Measurements from ENCODE around the gene GPR85.
"Not testable (repeated sequence)": the region's sequence is repeated elsewhere in the genome, so short reads cannot be mapped to it uniquely, and the experiment has no call there.

GPR85 gene, protein sequence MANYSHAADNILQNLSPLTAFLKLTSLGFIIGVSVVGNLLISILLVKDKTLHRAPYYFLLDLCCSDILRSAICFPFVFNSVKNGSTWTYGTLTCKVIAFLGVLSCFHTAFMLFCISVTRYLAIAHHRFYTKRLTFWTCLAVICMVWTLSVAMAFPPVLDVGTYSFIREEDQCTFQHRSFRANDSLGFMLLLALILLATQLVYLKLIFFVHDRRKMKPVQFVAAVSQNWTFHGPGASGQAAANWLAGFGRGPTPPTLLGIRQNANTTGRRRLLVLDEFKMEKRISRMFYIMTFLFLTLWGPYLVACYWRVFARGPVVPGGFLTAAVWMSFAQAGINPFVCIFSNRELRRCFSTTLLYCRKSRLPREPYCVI

DNA sequence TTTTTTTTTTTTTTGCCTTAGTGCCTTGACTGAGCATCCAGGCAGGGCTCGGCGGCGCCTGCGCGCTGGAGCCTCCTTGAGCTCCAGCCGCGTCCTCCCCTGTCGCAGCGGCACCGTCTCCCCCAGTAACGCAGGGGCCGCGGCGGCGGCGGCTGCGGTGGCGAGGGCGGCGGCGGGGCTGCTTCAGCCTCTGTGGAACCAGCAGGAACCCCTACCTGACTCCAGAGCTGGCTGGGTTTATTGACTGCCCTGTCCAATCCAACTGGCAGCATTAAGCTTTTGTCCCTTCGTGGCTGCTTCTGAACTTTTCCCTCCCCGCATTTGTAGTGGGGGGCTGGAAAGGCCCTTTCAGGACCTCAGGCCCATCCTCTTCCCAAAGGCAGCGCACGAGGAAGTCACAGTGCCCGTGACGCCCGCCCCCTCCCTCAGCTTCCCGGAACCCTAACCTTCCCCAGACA is at the start of gene GPR85:
Gene GPR85, minus strand, starts transcription at position 397 of the 458 bp plus-strand sequence. CDS start 2,106 bp downstream, outside the sequence.
- peak in 2 of 3 donors; percentile 2 to 17 for DNase-seq (ENCODE audit: low read depth in 3 of 3)

DNA sequence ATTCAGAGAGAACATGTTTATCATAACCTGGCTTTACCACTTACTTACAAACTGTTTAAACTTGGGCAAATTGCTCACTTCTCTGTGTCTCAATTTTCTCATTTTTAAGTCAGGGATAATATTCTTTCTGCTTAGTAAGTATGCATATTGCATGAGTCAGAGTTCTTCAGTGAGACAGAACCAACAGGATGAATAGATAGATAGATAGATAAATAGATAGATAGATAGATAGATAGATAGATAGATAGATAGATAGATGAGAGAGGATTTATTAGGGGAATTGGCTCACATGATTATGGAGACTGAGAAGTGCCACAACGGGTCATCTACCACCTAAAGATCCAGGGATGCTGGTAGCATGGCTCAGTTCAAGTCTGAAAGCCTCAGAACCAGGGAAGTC is 47.4 kb upstream of the GPR85 start:
- no peak for DNase-seq (ENCODE audit: low read depth in 3 of 3)

DNA sequence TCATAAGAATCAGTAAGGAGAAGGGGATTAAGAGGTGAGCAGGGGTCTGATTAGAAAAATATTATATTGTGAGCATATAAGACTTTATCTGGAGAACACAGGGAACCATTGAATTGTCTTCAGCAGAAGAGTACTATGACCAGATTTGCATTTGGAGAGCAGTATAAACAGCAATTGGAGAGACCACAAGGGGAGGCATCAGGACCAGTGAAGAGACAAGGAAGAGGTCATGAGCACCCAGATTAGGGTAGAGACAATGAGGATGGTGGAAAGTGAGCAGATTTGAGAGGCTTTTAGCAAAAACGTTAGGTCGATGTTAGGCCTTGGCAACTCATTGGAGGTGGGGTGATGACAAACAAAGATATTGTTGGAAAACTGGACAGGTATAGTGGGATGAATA is 44.7 kb upstream of the GPR85 start:
- DNase-seq (ENCODE audit: low read depth in 3 of 3): no peak

DNA sequence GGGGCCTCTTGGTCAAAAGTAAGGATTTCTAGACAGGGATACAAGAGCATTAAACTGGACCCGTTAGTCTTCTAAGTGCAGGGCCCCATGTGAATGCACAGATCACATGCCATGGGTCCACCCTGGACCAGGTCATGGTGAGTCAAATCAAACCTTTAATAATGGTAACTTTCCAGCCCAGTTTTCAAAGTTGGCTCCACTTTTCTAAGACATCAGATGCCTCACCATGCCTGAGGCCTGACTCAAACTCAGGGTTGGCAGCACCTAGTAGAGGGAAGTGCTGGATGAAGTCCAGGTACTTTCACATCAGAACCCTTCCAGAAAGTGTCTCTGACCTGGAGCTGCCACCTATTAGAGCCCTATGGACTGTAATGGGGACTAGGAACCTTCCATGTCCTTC is 41.4 kb upstream of the GPR85 start:
- DNase-seq (ENCODE audit: low read depth in 3 of 3): no peak

DNA sequence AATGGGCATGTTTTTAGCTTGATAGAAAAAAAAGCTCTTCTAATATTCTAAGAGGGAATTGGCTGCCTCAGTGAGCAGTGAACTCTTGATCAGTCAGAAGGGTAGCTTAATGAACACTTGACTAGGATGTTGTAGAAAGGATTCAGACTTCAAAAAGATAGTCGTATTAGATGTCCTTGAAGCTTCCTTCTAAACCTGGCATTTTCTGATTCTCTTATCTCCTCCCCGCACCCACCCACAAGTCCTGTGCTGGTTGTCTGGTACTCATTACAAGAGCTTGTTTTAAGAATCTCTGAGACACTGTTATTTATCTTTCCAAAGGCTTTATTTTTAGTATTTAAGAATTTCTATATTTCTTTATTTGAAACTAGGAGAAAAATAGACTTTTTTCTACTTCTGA is 39.1 kb upstream of the GPR85 start:
- DNase-seq (ENCODE audit: low read depth in 3 of 3): no peak

DNA sequence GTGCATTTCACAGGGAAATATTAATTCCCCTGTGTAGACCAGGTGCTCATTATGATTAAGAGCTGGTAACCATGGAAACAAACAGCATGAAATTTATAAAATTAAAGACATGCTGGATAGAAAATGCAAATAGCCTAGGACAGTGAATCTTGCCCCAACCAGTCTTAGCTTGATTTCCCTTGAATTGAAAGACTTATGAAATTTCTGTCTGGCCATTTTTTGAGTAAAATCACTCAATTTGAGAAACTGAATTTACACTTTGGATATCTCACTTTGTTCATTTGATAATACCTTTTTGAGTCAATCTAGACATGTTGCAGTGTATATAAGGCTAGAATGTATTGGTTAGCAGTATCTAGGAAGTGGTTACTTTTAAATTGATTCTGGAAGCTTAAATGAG is 36.1 kb upstream of the GPR85 start:
- DNase-seq (ENCODE audit: low read depth in 3 of 3): no peak

DNA sequence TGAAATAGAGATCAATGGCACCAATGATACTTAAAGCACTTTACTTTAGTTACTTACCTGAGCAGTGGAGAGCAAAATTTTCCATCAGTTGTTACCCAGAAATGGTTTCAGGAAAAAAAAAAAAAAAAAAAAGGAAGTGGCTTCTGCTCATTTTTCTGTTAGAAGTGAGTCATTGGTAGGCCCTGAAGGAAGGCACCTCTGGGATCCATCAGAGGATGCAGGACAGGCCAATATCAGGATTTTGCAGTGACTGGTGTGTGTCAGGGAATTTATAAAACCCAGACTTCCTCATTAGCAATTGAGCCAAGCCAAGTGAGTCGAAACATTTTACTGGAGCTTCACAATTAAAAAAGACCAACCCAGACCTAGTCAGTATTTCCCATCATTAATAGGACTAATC is 34.0 kb upstream of the GPR85 start:
- DNase-seq (ENCODE audit: low read depth in 3 of 3): no peak

DNA sequence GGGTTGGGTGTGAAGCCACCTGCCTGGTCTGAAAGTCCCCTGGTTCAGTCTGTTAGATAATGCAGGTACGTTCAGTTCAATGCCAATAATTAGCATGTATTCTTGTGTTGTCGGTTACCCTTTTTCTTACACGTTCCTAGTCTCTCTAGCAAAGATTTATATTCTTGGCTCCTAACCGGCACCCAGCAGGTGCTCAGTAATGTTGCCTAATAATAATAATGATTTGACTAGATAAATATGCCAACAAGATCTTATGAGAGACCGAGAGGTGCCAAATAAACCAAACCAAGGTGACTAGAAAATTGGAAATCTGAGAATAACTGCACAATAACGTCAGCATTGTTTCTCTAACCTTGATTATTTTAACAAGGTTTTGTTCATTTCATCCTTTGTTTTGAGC is 32.8 kb upstream of the GPR85 start:
- DNase-seq (ENCODE audit: low read depth in 3 of 3): no peak

DNA sequence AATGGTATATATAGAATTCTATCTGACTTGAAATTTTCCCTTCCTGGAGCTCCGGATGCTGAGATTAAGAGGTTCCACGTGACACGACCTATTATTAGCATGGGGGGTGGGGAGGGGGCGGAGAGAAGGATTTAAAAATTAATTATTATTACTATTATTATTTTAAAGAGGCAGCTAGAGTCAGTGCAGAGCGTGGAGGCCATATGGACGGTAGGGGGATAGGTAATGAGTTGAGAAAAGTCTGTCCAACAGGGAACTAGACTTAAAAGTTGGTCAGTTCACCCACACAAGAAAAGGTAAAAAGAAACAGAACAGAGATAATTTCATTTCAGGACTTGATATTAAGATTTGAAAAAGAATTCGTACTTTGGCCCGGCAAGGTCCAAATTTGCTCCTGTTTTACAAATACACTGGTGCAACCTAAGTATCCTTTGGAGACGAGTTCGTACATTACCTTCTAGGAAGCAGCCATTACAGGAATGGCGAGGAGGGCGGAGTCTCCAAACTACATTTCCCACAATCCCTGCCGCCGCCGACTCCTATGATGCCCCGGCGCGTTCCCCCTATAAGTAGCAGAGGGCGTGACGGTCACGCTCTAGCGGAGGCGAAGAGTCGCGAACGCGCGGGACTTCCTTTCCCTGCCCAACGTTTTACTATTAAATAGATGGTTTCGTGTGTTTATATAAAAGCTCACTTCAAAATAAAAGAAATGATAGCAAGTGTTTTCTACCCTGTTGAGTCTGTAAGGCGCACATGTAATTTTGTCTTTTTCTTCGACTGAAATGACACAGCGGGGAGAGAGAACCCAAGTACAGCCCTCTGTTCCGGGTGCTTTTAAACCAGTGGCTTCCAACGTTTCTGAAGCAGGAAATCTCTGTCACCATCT is 31.7 kb upstream of the GPR85 start, which contains the start of gene SMIM30:
Gene SMIM30, minus strand, starts transcription at position 481 of the 886 bp plus-strand sequence. CDS start 976 bp downstream, outside the sequence.
- DNase-seq (ENCODE audit: low read depth in 3 of 3): peak; percentile 78 to 80 (median 78)

DNA sequence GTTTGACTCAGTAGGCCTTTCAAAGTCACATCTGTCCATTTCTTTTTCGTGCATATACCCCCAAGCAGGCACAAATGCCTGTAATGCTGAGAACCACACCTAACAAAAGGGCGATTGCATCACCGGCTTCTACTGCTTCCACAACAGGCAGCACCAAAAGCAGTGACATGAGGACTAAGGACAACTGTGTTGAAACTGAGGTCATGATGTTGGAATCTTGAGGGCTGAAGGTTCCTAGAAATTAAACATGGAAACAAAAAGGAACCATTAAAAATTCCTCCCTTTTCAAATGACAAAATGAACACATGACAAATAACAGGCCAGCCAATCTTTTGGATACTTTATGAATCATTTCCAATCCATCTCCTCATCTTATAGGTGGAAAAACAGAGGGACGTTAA is 30.7 kb upstream of the GPR85 start:
- not testable (repeated sequence) for DNase-seq (ENCODE audit: low read depth in 3 of 3)

DNA sequence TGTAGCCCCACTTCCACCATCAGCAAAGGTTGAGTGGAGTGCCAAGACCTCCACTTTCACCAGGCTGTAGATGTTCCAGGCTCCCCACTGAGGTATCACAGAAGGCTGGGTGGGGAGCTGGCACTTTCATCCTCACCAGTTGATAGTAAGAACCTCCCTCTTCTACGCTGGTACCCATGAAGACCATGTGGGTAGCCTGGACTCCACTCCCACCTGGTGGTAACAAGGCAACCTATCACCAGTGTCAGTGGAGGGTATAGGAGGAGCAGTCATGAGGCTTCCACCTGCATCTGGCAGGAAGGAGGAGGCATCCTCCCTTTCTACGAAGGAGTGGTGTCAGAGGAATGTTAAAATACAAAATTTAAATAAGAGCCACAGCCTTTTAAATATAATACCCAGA is 27.3 kb upstream of the GPR85 start:
- DNase-seq (ENCODE audit: low read depth in 3 of 3): no peak

DNA sequence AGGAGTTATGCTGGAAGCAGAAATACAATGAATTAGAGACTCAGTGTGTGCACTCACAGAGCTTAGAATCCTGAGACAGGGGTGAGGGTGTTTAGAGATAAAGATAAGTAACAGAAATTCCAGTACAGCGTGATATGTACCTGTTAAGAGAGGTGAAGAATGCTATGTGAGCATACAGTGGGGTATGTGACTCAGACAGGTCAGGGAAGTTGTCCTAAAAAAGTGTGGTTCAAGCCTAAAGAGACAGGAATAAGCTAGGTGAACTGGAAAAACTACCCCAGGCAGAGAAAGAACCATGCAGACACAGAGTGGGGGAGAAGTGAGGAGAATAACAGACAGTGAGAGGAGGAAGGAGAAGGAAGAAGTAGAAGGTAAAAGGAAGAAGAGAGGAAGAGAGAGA is 23.1 kb upstream of the GPR85 start:
- no peak for DNase-seq (ENCODE audit: low read depth in 3 of 3)

DNA sequence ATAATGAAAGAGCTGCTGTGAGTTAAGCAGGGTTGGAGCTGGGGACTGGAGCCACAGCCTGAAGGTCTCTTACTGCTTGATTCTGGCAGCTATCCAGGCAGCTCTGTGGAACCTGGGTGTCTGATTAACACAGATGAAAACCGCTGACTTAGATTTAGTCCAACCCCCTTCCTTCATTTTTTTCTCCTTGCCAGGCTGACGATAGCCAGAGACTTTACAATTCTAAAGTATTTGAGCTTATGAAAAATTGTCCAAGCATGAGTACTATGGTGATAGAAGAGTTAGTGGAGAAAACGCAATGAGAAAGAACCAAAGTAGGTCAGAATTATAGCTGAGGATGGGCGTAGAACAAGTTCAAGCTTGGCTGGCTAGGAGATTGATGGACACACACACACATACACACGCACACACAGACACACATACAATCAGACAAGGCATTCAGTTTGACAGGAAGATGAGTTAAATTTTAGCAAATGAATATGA is 13.5 kb upstream of the GPR85 start:
- no peak for DNase-seq (ENCODE audit: low read depth in 3 of 3)

DNA sequence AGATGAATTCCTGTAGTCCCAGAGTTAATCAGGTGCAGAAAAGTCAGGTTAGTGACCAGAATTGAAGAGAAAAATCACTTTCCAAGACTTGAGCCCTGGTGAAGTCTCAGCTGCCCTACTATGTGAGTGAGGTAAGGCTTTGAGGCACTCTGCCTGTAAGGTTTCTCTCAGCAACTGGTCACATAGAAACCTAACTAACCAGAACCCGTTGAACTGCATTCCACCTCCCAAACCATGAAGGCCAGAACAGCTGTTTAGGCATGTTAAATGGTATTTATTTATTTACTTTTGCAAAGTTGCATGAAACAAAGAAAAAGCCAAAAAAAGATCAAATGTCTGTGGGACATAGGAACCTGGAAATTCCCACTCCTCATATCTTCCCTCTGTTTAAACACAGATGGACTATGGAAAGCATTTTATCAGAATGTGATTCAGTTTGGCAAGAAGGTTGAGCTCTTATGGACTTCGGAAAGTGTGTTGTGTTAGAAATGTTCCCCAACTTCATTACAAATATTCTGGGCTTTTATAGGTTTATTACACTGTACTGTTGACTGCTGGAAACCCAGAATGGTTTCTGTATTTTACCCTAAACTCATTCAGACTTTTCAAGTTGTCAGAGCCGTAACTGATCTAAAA is 12.8 kb upstream of the GPR85 start:
- DNase-seq (ENCODE audit: low read depth in 3 of 3): no peak

DNA sequence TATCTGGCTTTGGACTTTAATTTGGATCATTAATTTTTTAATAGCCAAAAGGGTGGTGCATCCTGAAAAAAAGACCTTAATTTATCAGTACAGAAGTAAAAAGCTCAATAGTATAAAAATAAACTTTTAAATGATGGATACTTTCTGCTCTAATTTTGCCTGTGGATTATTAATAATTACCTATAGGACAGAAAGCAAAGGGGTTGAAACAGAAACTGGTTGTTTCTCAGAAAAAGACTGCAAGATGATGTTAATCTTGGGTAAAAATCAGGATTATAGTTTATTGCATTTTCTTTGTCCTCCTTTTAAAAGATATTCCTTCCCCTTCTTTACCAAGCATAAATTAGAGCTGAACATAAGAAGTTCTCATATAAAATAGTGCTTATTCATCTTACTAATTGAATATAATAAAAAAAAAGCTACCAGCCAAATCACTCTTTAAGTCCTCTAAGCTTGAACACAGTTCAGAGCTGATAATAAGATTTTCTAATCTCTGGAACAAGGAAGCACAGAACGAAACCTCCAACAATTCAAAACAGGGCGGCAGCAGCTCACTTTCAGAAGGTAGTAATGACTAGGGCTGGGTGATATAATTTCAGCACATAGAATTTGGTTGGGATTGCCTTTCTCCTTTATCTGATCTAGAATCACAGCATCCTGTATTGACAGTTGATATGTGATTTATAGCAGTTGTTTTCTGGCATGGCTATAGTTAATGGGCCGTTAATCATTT is 8.1 kb upstream of the GPR85 start:
- DNase-seq (ENCODE audit: low read depth in 3 of 3): no peak

DNA sequence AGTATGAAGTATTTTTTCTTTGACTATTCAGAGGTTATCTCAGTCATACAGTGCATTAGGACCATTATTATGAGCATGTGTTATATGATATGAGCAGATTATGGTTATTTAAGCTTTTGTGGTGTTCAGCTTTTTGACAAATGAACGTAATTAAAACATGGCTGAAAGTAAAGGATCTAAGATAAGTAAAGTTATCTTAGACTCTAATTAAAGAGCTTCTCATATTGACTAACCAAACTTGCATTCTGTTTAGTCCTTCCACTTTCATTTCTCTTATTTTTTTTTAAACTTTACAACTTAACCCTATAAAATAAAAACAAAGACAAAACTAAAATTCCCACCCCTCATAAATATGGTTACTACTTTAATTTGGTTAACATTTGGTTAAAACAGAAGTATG is 6.9 kb upstream of the GPR85 start:
- DNase-seq (ENCODE audit: low read depth in 3 of 3): no peak

DNA sequence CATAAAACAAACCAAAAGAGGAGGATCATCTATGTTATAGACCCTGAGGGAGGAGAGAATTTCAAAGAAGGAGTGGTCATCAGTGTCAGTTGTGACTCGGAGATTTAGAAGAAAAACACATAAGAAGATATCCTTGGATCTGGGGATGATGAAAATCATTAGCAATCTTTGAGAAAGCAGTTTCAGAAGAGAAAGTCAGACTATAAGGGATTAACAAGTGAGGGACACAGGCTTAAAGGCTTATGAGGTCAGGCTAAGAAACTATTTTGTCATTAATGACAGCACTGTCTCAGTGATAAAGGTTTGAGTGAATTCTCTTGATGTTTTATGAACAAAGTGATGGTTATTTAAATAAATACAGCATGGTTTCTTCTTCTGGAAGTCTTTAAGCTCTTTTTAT is 6.1 kb upstream of the GPR85 start:
- DNase-seq (ENCODE audit: low read depth in 3 of 3): no peak

DNA sequence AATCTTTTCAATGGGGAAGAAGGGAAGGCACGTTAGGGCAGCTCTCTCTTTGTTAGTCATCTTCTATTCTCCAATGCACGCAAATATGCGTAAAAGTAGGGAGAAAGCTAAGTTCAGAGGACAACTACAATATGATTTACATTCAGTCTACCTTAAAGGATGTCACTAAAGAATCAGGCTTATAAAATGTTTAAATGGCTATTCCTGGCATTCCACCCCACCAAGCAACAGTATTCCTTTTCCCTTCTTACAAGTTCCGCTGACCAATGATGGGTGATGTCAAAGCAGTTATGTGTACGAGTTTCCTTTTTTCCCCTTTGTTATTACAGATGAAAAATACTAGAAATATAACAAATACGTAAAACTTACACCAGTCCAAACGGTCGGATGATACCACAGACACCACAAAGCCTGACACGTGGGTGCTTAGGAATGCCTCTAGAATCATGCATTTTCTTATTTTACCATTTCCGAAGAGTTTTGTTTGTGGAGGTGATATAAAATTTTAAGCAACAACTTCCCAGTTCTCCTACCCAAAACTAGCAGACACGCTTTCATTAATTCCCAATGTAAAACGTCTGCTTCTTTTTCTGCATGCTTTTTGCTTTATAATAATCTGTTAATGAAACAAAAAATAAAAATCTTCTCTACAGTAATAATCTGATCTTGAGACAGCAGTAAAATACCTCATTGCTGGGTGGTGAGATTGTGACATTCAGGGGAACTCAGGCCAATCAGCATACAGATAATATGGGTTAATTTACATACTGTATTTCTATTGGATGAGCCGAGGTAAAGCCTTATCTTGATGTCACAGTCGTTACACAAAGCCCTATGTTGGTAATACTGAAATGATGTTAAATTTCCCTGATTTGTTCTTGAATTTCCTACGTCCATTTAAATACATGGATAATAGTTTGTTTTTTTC is 708 bp upstream of the GPR85 start:
- DNase-seq (ENCODE audit: low read depth in 3 of 3): no peak

DNA sequence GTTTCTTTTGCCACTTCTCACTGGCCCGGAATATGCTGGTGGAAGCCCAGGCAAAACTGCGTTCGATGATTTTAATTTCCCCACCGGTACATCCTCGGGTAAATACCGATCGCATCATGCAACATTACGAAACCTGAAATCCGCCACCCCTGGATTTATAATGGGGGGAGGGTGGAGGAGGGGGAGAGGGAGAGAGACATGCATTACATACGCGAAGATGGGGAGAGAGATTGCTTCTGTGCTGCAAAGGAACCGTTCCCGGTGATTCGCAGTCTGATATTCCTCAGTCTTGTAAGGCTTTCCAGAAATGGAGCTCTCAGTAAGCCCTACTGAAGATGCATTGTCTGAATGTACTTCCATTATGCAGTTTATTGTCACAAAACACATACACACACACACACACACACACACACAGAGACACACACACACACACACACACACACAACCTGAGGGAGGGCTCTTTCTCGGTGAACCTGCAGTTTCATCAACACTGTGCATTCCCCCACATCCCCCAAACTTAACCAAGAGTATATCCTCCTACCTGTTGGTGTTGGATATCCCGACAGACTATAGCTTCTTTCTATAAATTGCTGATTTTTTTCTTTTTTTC is 741 bp downstream of the GPR85 start:
- no peak for DNase-seq (ENCODE audit: low read depth in 3 of 3)
